Esophagus squamous epithelium (tissue), 5 donors: ENCODE data around the gene CTNNA2. TPM values are rescaled to one million over a fixed set of nuclear protein-coding genes. Genes with fewer than 3 reads are reported as not detected.

Source experiments
- DNase-seq: peaks from one replicate; lab custom pipeline; 2025; lab: John Stamatoyannopoulos, UW
- H3K27ac ChIP-seq, 4 donors: fragments of 200-600 bp; sonication (generic); one replicate each; pipeline ENCODE4 v1.5.1; 2016 to 2019; ENCODE audit warnings: mild to moderate bottlenecking in 1 of 4
- H3K27me3 ChIP-seq, 4 donors: fragments of 200-600 bp; sonication (generic); 1 replicate in 3 of 4; 2 replicates in 1 of 4; pipeline versions ENCODE4 v1.5.1 to v1.6.0; 2017 to 2021; ENCODE audit warnings: antibody characterized with exemption in 1 of 4
- H3K36me3 ChIP-seq, 3 donors: fragments of 200-600 bp; sonication (generic); one replicate each; pipeline ENCODE4 v1.5.1; 2016 to 2019
- H3K4me1 ChIP-seq, 3 donors: fragments of 200-600 bp; sonication (generic); one replicate each; pipeline ENCODE4 v1.5.1; 2017 to 2019
- H3K4me3 ChIP-seq, 4 donors: fragments of 200-600 bp; sonication (generic); 1 replicate in 3 of 4; 2 replicates in 1 of 4; pipeline ENCODE4 v1.5.1; 2016 to 2019; ENCODE audit warnings: mild to moderate bottlenecking in 2 of 4, moderate library complexity in 1 of 4
- H3K9me3 ChIP-seq, 3 donors: fragments of 200-600 bp; sonication (generic); one replicate each; pipeline ENCODE4 v1.5.1; 2016 to 2019
- POLR2A ChIP-seq, 4 donors: fragments of 450-650 bp; IDR thresholded peaks; one replicate each; pipeline ENCODE4 v1.6.1; 2017; ENCODE audit warnings: antibody characterized with exemption in 4 of 4, mild to moderate bottlenecking in 4 of 4, moderate library complexity in 3 of 4
- WGBS, 2 donors: methylation state at CpG; one replicate each; pipeline ENCODE4 v1.1.5; 2018; 5-methylcytosine and 5-hydroxymethylcytosine counted together
- intact Hi-C: fragments of 100-400 bp; cut with DNase I; formaldehyde crosslinking; loops from one replicate; pipeline ENCODE4 v1.15.0; 2022
- total RNA-seq, 4 donors: library from RNA; depleted of rRNA; stranded (reverse); fragments of >200 nt; gene quantifications; one replicate each; pipeline ENCODE4 v1.1.0, GENCODE V29; 2016
- TF ChIP-seq, protein P1 (sequence below), 6 experiments: fragments of 450-650 bp in 4 of 6; fragments of 200-600 bp in 2 of 6; sonication (generic) in 2 of 6; IDR thresholded peaks; one replicate each; pipeline ENCODE4 v1.5.1; 2016 to 2019; ENCODE audit warnings: antibody characterized with exemption in 6 of 6, mild to moderate bottlenecking in 4 of 6, moderate library complexity in 4 of 6
- donor health status: DM: yes; HTN: yes; CAD: no.

The CTNNA2 gene
- total RNA-seq, 4 donors from 2014 or later: not detected

DNA sequence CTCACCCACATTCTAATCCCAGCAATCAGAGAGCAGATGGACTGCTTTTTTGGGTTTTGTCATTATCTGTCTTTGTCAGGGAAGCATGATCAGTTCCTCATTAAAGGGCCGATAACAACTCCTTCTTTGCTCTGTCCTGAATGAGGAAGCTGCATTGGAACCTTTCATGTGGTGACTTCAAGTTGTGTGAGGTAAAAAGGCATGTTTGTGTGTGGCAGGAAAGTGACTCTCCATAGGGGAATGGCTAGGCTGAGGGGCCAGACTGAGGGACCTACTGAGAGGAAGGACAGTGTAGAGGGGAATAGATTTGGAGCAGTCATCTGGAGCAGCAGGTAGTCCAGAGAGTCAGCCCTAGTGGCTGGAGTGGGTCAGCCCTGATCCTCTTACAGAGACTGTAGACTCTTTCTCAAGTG lies 815.3 kb downstream of the CTNNA2 start:
- no peaks in the 10 kb centered on the region for H3K9me3 ChIP-seq
- TF ChIP-seq, protein P1, sequence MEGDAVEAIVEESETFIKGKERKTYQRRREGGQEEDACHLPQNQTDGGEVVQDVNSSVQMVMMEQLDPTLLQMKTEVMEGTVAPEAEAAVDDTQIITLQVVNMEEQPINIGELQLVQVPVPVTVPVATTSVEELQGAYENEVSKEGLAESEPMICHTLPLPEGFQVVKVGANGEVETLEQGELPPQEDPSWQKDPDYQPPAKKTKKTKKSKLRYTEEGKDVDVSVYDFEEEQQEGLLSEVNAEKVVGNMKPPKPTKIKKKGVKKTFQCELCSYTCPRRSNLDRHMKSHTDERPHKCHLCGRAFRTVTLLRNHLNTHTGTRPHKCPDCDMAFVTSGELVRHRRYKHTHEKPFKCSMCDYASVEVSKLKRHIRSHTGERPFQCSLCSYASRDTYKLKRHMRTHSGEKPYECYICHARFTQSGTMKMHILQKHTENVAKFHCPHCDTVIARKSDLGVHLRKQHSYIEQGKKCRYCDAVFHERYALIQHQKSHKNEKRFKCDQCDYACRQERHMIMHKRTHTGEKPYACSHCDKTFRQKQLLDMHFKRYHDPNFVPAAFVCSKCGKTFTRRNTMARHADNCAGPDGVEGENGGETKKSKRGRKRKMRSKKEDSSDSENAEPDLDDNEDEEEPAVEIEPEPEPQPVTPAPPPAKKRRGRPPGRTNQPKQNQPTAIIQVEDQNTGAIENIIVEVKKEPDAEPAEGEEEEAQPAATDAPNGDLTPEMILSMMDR (IDR thresholded peaks at IDR 0.05): no peak
- no peak for TF ChIP-seq POLR2A (IDR thresholded peaks at IDR 0.05)
- 67 to 88% methylated on average over 1 of the region's 1 CpG for WGBS, 2 donors
- intact Hi-C loops: no loop called here
- H3K36me3 ChIP-seq: no peaks in the 10 kb centered on the region
- H3K27ac ChIP-seq: no peak overlapping the region
- peaks cover 0 to 2% (median 0%) of the 10 kb centered on the region in 4 donors for H3K27me3 ChIP-seq
- no peak overlapping the region for H3K4me3 ChIP-seq
- H3K4me1 ChIP-seq: no peaks in the 10 kb centered on the region
- DNase-seq: no peak

DNA sequence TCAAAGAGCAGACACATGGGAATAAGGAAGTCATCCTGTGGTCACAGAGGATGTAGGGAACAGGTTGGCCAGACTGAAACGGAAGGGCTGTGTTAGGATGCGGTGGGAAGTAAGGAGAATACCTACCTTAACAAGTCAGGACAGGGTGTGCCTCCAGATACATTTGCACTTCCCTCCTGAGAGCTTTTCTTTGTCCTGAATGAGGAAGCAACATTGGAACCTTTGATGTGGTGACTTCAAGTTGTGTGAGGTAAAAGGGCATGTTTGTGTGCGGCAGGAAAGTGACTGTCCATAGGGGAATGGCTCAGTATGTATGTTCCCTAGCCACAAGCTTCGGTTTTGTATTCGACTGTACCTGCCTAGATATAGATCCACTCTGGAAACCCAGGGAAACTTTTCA lies 816.6 kb downstream of the CTNNA2 start:
- H3K27ac ChIP-seq: no peak overlapping the region
- intact Hi-C loops: no loop called here
- no peaks in the 10 kb centered on the region for H3K4me1 ChIP-seq
- H3K27me3 ChIP-seq: no peaks in the 10 kb centered on the region
- H3K36me3 ChIP-seq: no peaks in the 10 kb centered on the region
- 77 to 79% methylated on average over 5 of the region's 5 CpGs for WGBS, 2 donors
- no peak for TF ChIP-seq POLR2A (IDR thresholded peaks at IDR 0.05)
- TF ChIP-seq, protein P1 (IDR thresholded peaks at IDR 0.05): no peak
- H3K4me3 ChIP-seq: no peak overlapping the region
- H3K9me3 ChIP-seq: no peaks in the 10 kb centered on the region
- DNase-seq: no peak

DNA sequence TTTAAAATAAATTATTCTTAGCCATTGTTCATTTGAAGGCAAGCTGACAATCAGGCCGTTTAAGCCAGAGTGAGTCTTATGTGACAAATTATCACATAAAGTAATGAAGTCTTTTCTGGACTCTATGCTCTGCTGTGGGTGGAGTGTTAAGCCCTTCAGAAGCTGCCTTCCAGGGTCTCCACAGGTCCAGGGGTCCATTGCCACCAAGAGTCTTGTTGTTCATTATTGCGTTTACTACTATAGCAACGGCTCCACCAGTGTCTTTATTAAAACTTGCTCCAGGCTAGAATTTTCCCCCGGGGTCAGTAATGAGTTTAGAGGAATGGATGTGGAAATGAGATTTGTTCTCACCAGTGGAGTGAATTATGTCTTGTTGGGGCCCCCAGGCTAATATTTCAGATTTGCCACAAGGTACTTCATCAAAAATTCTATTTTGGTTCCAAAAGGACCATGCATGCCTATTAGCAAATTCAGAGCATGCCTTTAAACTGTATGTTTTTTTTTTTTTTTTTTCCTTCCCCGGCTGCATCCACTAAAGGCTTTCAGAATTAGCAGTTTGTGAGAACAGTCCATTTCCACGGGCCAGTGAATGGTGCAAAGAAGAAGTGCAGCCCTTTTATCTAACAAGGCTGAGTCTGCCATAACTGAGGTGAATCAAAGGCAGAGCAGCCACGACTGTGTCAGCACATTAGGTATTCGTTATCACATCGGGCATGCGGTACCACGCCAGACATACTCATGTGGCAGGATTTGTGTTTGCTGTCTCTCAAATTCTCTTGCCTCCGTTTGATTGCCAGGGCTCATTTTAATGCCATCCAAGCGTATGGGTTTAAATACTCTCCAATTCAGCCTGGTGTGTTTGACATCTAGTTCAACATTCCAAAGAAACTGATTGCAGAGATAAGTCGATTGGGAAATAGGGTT lies 817.9 kb downstream of the CTNNA2 start:
- Histone ChIP-seq H3K9me3 (no peaks in the 10 kb centered on the region), H3K27me3 (no peaks in the 10 kb centered on the region), H3K4me1 (no peaks in the 10 kb centered on the region), H3K27ac (no peak overlapping the region), H3K4me3 (no peak overlapping the region), H3K36me3 (no peaks in the 10 kb centered on the region)
- no peak for DNase-seq
- intact Hi-C loops: no loop called here
- 66% methylated on average over 13 to 14 of the region's 14 CpGs for WGBS, 2 donors
- TF ChIP-seq POLR2A (IDR thresholded peaks at IDR 0.05): no peak
- TF ChIP-seq, protein P1 (IDR thresholded peaks at IDR 0.05): no peak

DNA sequence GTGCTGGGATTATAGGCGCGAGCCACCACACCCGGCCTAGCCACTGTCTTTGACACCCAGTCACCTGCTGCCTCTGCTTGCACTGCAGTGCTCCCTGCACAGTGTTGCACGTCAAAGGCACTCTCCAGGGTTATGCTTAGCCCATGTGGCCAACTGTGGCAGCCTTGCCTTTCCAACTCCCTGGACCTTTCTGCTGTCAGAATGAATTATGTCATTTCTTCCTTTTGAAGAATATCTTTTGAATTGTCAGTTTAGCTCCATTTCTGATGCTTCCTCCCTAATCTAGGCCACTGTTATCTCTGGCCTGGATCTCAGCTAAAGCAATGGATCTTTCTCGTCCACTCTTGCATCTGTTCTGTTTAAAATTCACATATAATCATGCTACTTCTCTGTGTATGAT lies 821.0 kb downstream of the CTNNA2 start:
- intact Hi-C loops: no loop called here
- no peak overlapping the region for H3K27ac ChIP-seq
- TF ChIP-seq, protein P1 (IDR thresholded peaks at IDR 0.05): no peak
- TF ChIP-seq POLR2A (IDR thresholded peaks at IDR 0.05): no peak
- no peaks in the 10 kb centered on the region for H3K9me3 ChIP-seq
- 79 to 86% methylated on average over 3 to 5 of the region's 5 CpGs for whole genome bisulfite sequencing, 2 donors
- DNase-seq: no peak
- no peaks in the 10 kb centered on the region for H3K36me3 ChIP-seq
- no peaks in the 10 kb centered on the region for H3K27me3 ChIP-seq
- no peaks in the 10 kb centered on the region for H3K4me1 ChIP-seq
- H3K4me3 ChIP-seq: no peak overlapping the region

DNA sequence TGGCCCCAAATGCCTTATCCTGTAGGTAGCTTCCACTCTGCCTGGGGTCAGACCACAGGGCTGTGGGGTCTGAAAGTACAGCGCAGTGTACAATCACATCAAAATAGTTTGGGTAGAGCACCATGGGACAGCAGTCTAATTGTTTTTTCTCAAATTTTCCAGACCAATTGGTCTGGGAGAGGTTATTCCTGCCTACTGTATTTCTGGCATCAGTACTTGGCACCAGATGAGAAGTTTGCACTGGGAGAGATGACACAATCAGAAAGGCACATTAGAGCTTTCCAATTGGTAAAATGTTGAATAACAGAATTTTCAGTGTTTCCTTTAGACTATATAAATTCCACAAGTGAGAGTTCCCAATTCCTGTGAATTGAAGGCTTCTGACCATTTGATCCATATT lies 822.6 kb downstream of the CTNNA2 start:
- WGBS, 2 donors: 50 to 73% methylated on average over 1 of the region's 1 CpG
- no peak for DNase-seq
- TF ChIP-seq, protein P1 (IDR thresholded peaks at IDR 0.05): no peak
- TF ChIP-seq POLR2A (IDR thresholded peaks at IDR 0.05): no peak

More for the DNA sequence above, 822.6 kb downstream of the CTNNA2 start:
- Histone ChIP-seq H3K27me3 (no peaks in the 10 kb centered on the region), H3K4me3 (no peak overlapping the region), H3K9me3 (no peaks in the 10 kb centered on the region), H3K36me3 (no peaks in the 10 kb centered on the region), H3K4me1 (no peaks in the 10 kb centered on the region), H3K27ac (no peak overlapping the region)
- intact Hi-C loops: no loop called here
